IMR-90 (cell line): ENCODE measurements around the gene RHBDF2.

Experiments used
- BHLHE40 ChIP-seq: fragments of 150-350 bp; IDR thresholded peaks from 2 replicates; pipeline ENCODE4 v1.6.1; 2016; ENCODE audit warnings: mild to moderate bottlenecking, low read depth, low read length
- CTCF ChIP-seq: conservative IDR thresholded peaks from 2 replicates; pipeline ENCODE4 v1.5.1; 2012; ENCODE audit warnings: mild to moderate bottlenecking, low read depth, low read length, improper control_type of control experiment
- MAFK ChIP-seq: IDR thresholded peaks from 2 replicates; pipeline ENCODE4 v1.6.1; 2012; ENCODE audit warnings: low read depth, low read length, improper control_type of control experiment
- POLR2A ChIP-seq: IDR thresholded peaks from 2 replicates; pipeline ENCODE4 v1.6.1; 2012; ENCODE audit warnings: mild to moderate bottlenecking, low read depth, low read length

- TF ChIP-seq CTCF (no peak), MAFK (no peak), POLR2A (no peak), BHLHE40 (no peak)
Observed at GRCh38 chr17:76548378-76549214, 47.4 kb upstream of the RHBDF2 start.
